Neural progenitor cell (in vitro differentiated cells): ENCODE data around the gene HYAL3.

Source experiments
- CTCF ChIP-seq: fragments of 200-600 bp; sonication (generic); IDR thresholded peaks from 2 replicates; pipeline ENCODE4 v1.5.1; 2017; ENCODE audit warnings: antibody characterized with exemption, mild to moderate bottlenecking
- EZH2 ChIP-seq: fragments of 200-600 bp; sonication (generic); IDR thresholded peaks from 2 replicates; pipeline ENCODE4 v1.6.1; 2017; ENCODE audit warnings: antibody characterized with exemption, mild to moderate bottlenecking, moderate library complexity

- peak; percentile 84 for TF ChIP-seq CTCF
- TF ChIP-seq EZH2, result no peak
These were observed 25.3 kb upstream of the HYAL3 start for GRCh38 chr3:50324351-50325112.
